Mesenchymal stem cell (in vitro differentiated cells and primary cell): ENCODE measurements around the gene SHTN1.

Experiments
- DNase-seq: peaks from one replicate; pipeline ENCODE4 v3.0.0-alpha.2; 2013
- H2AFZ ChIP-seq: one replicate; pipeline ENCODE4 v1.6.1; 2013; ENCODE audit warnings: low read depth, mild to moderate bottlenecking, control low read depth, inconsistent platforms, low read length, moderate library complexity
- H2AK5ac ChIP-seq: 2 replicates; pipeline ENCODE4 v1.6.1; 2013; ENCODE audit warnings: low read length, moderate library complexity, mild to moderate bottlenecking, inconsistent platforms; ENCODE audit not compliant: severe bottlenecking
- H2BK120ac ChIP-seq: one replicate; pipeline ENCODE4 v1.6.1; 2013; ENCODE audit warnings: low read depth, mild to moderate bottlenecking, inconsistent platforms, low read length, moderate library complexity
- H2BK12ac ChIP-seq, 2 experiments: one replicate each; pipeline ENCODE4 v1.6.1; 2013; ENCODE audit warnings: inconsistent platforms in 2 of 2, low read length in 2 of 2, mild to moderate bottlenecking in 2 of 2, moderate library complexity in 2 of 2, control low read depth in 1 of 2
- H2BK15ac ChIP-seq: one replicate; pipeline ENCODE4 v1.6.1; 2013; ENCODE audit warnings: mild to moderate bottlenecking, low read depth, inconsistent platforms; ENCODE audit not compliant: poor library complexity, severe bottlenecking
- H2BK5ac ChIP-seq: 2 replicates; pipeline ENCODE4 v1.6.1; 2013; ENCODE audit warnings: low read depth, mild to moderate bottlenecking, low read length, control low read depth, inconsistent platforms; ENCODE audit not compliant: poor library complexity, severe bottlenecking
- H3K14ac ChIP-seq, 2 experiments: one replicate each; pipeline ENCODE4 v1.6.1; 2013; ENCODE audit warnings: inconsistent platforms in 2 of 2, low read length in 2 of 2, control low read depth in 1 of 2, mild to moderate bottlenecking in 1 of 2, moderate library complexity in 1 of 2
- H3K18ac ChIP-seq, 2 experiments: one replicate each; pipeline ENCODE4 v1.6.1; 2013; ENCODE audit warnings: inconsistent platforms in 2 of 2, low read length in 2 of 2, control low read depth in 1 of 2, low read depth in 1 of 2, mild to moderate bottlenecking in 1 of 2
- H3K23ac ChIP-seq, 2 experiments: one replicate each; pipeline ENCODE4 v1.6.1; 2013; ENCODE audit warnings: inconsistent platforms in 2 of 2, low read length in 2 of 2, mild to moderate bottlenecking in 2 of 2, moderate library complexity in 2 of 2, control low read depth in 1 of 2
- H3K27ac ChIP-seq: 2 replicates; pipeline ENCODE4 v1.5.1; 2013; ENCODE audit warnings: mild to moderate bottlenecking, moderate library complexity, low read length, control low read depth, inconsistent platforms; ENCODE audit not compliant: poor library complexity, severe bottlenecking
- H3K27me3 ChIP-seq, 2 experiments: 2 replicates each; pipeline versions ENCODE4 v1.6.1 to v1.7.0; 2013; ENCODE audit warnings: low read length in 2 of 2, mild to moderate bottlenecking in 2 of 2, moderate library complexity in 2 of 2, control low read depth in 1 of 2, inconsistent platforms in 1 of 2; ENCODE audit not compliant: control insufficient read depth in 1 of 2, insufficient read depth in 1 of 2
- H3K36me3 ChIP-seq, 2 experiments: 2 replicates each; pipeline versions ENCODE4 v1.6.1 to v1.7.0; 2013; ENCODE audit warnings: low read length in 2 of 2, control low read depth in 1 of 2, inconsistent platforms in 1 of 2, low read depth in 1 of 2, mild to moderate bottlenecking in 1 of 2; ENCODE audit not compliant: insufficient read depth in 2 of 2, control insufficient read depth in 1 of 2
- H3K4ac ChIP-seq, 2 experiments: one replicate each; pipeline ENCODE4 v1.6.1; 2013; ENCODE audit warnings: inconsistent platforms in 2 of 2, low read length in 2 of 2, mild to moderate bottlenecking in 2 of 2, moderate library complexity in 2 of 2, control low read depth in 1 of 2, low read depth in 1 of 2
- H3K4me1 ChIP-seq: 2 replicates; pipeline ENCODE4 v1.6.1; 2013; ENCODE audit warnings: low read depth, low read length, control low read depth; ENCODE audit not compliant: control insufficient read depth, insufficient read depth
- H3K4me2 ChIP-seq: 2 replicates; pipeline ENCODE4 v1.6.1; 2013; ENCODE audit warnings: low read length, mild to moderate bottlenecking, inconsistent platforms; ENCODE audit not compliant: poor library complexity, severe bottlenecking
- H3K4me3 ChIP-seq, 2 experiments: 2 replicates each; pipeline versions ENCODE4 v1.5.1 to v1.7.0; 2013; ENCODE audit warnings: low read length in 2 of 2, mild to moderate bottlenecking in 2 of 2, control low read depth in 1 of 2, low read depth in 1 of 2; ENCODE audit not compliant: insufficient read depth in 1 of 2
- H3K79me1 ChIP-seq: replicated peaks from 2 replicates; pipeline ENCODE4 v1.6.1; 2013; ENCODE audit warnings: mild to moderate bottlenecking, control low read depth, low read length, inconsistent platforms; ENCODE audit not compliant: poor library complexity, severe bottlenecking
- H3K9ac ChIP-seq: 2 replicates; pipeline ENCODE4 v1.7.0; 2013; ENCODE audit warnings: mild to moderate bottlenecking, low read length, moderate library complexity
- H3K9me3 ChIP-seq: 2 replicates; pipeline ENCODE4 v1.7.0; 2013; ENCODE audit warnings: mild to moderate bottlenecking, low read length; ENCODE audit not compliant: control insufficient read depth
- H4K8ac ChIP-seq: one replicate; pipeline ENCODE4 v1.6.1; 2013; ENCODE audit warnings: inconsistent platforms, mild to moderate bottlenecking, low read length, moderate library complexity
- H4K91ac ChIP-seq: one replicate; pipeline ENCODE4 v1.6.1; 2013; ENCODE audit warnings: mild to moderate bottlenecking, low read length, inconsistent platforms
- WGBS: methylation state at CpG from one replicate; pipeline ENCODE4 v1.1.7; 2013; ENCODE audit warnings: mixed read lengths; 5-methylcytosine and 5-hydroxymethylcytosine counted together

Gene SHTN1

DNA sequence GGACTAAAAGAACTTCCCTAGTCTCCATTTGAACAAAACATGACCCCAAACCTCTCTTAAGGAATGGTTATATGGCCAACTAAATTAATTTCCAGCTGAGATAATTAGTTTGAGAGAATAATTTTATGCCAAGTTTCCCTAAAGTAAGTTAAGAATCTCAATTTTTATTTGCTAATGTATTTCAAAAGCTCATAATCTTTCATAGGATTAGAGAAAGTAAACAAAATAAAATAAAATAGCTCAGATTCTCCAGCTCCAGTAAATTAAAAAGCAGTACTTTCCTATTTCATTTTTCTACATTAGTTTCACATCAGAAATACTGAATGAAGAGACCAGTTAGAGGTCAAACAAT is 111.3 kb downstream of the SHTN1 start:
- Histone ChIP-seq H2BK15ac (no peak overlapping the region), H2BK12ac (no peak overlapping the region), H3K9me3 (no peaks in the 10 kb centered on the region), H3K9ac (no peak overlapping the region), H3K23ac (no peak overlapping the region), H3K4ac (no peak overlapping the region), H4K8ac (no peak overlapping the region), H3K27me3 (peaks cover 0 to 11% of the 10 kb centered on the region in 2 experiments), H4K91ac (no peak overlapping the region), H3K27ac (no peak overlapping the region), H3K4me1 (peaks cover 6% of the 10 kb centered on the region), H3K18ac (no peak overlapping the region), H3K79me1 (peaks cover 3% of the 10 kb centered on the region), H2BK120ac (no peak overlapping the region), H3K4me2 (no peak overlapping the region), H3K36me3 (no peaks in the 10 kb centered on the region), H3K14ac (no peak overlapping the region), H2AK5ac (no peak overlapping the region), H3K4me3 (no peak overlapping the region), H2BK5ac (no peak overlapping the region), H2AFZ (no peak overlapping the region)
- DNase-seq: no peak

DNA sequence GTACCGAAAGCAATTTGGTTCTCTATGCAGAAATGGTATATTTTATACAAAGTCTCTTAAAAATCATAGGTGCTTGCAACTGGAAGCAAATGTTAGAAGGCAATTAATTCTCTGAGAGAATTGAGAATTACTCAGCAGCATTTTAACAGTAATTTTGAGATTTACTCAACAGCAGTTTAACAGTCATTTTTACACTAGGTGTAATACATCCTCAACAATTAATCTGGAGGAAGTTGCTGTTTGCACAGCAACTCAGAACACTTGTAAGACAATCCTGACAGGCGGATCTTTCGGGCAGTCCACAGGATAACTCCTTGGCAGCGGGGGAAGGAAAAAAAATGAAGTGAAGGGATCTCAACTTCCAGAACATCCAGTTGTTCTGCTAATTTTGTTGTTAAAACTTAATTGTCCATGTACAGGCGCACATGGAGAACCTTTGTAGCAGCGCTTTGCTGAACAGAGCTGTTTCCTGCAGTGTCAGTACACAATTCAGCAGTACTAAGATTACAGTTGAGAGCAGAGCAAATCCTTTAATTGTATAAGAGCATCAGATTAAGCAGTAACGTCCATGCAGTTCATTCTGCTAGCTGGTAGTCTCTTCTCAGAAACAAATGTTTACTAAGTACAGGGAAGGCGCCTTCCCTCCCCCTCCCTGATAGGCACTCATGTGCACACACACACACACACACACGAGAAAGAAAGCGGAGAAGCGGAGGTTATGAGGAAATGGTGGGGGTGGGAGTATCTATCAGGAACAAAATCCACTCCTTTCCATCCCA is 111.9 kb downstream of the SHTN1 start:
- no peaks in the 10 kb centered on the region for H3K36me3 ChIP-seq
- H2BK5ac ChIP-seq: no peak overlapping the region
- 77% methylated on average over 5 of the region's 11 CpGs for WGBS
- H2AK5ac ChIP-seq: no peak overlapping the region
- no peak overlapping the region for H3K4ac ChIP-seq
- peaks cover 0 to 12% of the 10 kb centered on the region in 2 experiments for H3K27me3 ChIP-seq
- no peak overlapping the region for H3K18ac ChIP-seq
- H3K4me2 ChIP-seq: no peak overlapping the region
- no peak overlapping the region for H3K14ac ChIP-seq
- no peak overlapping the region for H3K9ac ChIP-seq
- no peak overlapping the region for H4K91ac ChIP-seq
- no peak overlapping the region for H3K27ac ChIP-seq
- no peak overlapping the region for H3K4me3 ChIP-seq
- H3K23ac ChIP-seq: no peak overlapping the region
- no peak overlapping the region for H2AFZ ChIP-seq
- H2BK120ac ChIP-seq: no peak overlapping the region
- H3K79me1 ChIP-seq: peaks cover 3% of the 10 kb centered on the region
- H2BK12ac ChIP-seq: no peak overlapping the region
- H3K9me3 ChIP-seq: no peaks in the 10 kb centered on the region
- H4K8ac ChIP-seq: no peak overlapping the region
- DNase-seq: peak; percentile 17
- H2BK15ac ChIP-seq: no peak overlapping the region
- peaks cover 10% of the 10 kb centered on the region for H3K4me1 ChIP-seq

DNA sequence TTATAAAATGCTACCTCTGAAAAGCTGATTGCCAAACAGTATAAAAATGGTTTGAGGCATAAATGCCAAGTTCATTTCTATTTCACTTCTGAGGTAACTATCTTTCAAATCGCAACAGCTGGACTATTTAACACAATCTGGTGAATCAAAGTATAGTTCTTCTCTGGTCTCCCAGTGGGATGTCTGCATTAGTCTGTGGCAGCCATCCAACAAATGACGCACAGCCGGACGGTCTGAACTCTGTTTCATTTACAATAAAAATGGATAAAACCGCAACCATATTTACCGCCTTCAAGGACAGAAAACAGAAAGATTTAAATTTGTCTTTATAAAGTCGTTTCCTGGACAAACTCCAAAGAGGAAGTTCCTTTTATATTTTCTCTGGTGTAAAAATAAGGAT is 113.8 kb downstream of the SHTN1 start:
- Histone ChIP-seq H4K8ac (no peak overlapping the region), H3K27ac (no peak overlapping the region), H3K27me3 (peaks cover 0 to 30% of the 10 kb centered on the region in 2 experiments), H3K9me3 (no peaks in the 10 kb centered on the region), H2AFZ (no peak overlapping the region), H3K4me3 (peak overlapping the region in 1 of 2 experiments; percentile 33), H3K23ac (no peak overlapping the region), H3K4ac (no peak overlapping the region), H4K91ac (no peak overlapping the region), H3K79me1 (peaks cover 5% of the 10 kb centered on the region), H2BK5ac (no peak overlapping the region), H3K36me3 (peaks cover 0 to 4% of the 10 kb centered on the region in 2 experiments), H3K14ac (no peak overlapping the region), H2BK15ac (no peak overlapping the region), H3K4me2 (no peak overlapping the region), H3K9ac (peak overlapping the region; percentile 48), H2BK120ac (no peak overlapping the region), H2BK12ac (no peak overlapping the region), H3K18ac (no peak overlapping the region), H2AK5ac (no peak overlapping the region), H3K4me1 (peaks cover 13% of the 10 kb centered on the region)
- 89% methylated on average over 7 of the region's 7 CpGs for WGBS
- DNase-seq: peak; percentile 29

DNA sequence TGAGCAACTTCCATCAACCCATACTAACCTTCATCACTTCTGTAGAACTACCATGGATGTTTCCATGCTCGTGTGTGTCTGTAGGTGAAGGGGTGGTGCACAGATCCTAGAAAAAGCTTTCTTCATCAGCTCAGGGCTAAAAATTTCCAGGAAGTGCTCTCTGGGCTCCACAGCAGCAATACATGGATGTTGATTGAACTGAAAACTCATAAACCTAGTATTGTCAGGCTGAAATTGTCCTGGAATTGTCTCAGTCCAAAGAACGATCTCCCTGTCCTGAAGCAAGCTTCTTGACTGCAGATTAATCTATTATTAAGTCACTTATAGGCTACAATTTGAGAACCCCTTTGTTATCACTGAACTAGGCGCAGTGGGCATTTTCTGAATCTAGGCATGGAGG is 115.9 kb downstream of the SHTN1 start:
- H2BK15ac ChIP-seq: no peak overlapping the region
- peak overlapping the region; percentile 80 for H2AK5ac ChIP-seq
- peaks cover 0 to 4% of the 10 kb centered on the region in 2 experiments for H3K36me3 ChIP-seq
- no peak overlapping the region for H3K14ac ChIP-seq
- peaks cover 4% of the 10 kb centered on the region for H3K79me1 ChIP-seq
- H3K27me3 ChIP-seq: peaks cover 0 to 31% of the 10 kb centered on the region in 2 experiments
- H2BK12ac ChIP-seq: no peak overlapping the region
- no peak overlapping the region for H3K23ac ChIP-seq
- H2BK5ac ChIP-seq: no peak overlapping the region
- H3K9me3 ChIP-seq: no peaks in the 10 kb centered on the region
- H3K4me2 ChIP-seq: no peak overlapping the region
- DNase-seq: no peak
- no peak overlapping the region for H2BK120ac ChIP-seq
- no peak overlapping the region for H3K4me3 ChIP-seq
- H3K27ac ChIP-seq: peak overlapping the region; percentile 74
- H4K8ac ChIP-seq: no peak overlapping the region
- H4K91ac ChIP-seq: no peak overlapping the region
- 91% methylated on average over 2 of the region's 3 CpGs for WGBS
- no peak overlapping the region for H3K18ac ChIP-seq
- H2AFZ ChIP-seq: no peak overlapping the region
- peaks cover 13% of the 10 kb centered on the region for H3K4me1 ChIP-seq
- no peak overlapping the region for H3K9ac ChIP-seq
- H3K4ac ChIP-seq: no peak overlapping the region
